Right ventricle myocardium superior (tissue), 1 donor: ENCODE results near the gene MROH9. TPM values are rescaled to one million over a fixed set of nuclear protein-coding genes. Genes with fewer than 3 reads are reported as not detected.

Experiments
- ATAC-seq: fragments of 200-7000 bp; cut with Tn5 transposase; one replicate; pipeline ENCODE4 v1.9.1; 2020; ENCODE audit warnings: mild to moderate bottlenecking; ENCODE audit not compliant: poor library complexity
- DNase-seq: peaks from one replicate; pipeline ENCODE4 v3.0.0-alpha.2; 2020
- intact Hi-C: fragments of 100-400 bp; cut with DNase I; formaldehyde crosslinking; loops from one replicate; pipeline ENCODE4 v1.11.2; 2022
- microRNA-seq: library from miRNA; unstranded; fragments of <30 nt; microRNA quantifications from one replicate; pipeline ENCODE4 v1.2.0, GENCODE V29; 2020
- total RNA-seq: library from RNA; stranded (reverse); fragmentation: NEBNext Ultra II Directional; extraction: Animal tissue kit (Norgen Biotek cat#: 25700); gene quantifications from one replicate; pipeline ENCODE4 v1.2.1, GENCODE V29; 2021
- donor health status: DM: no; HTN: yes; CAD: no; lungs with severe emphysema.

The MROH9 gene
- total RNA-seq, 1 donor from 2014 or later: not detected

DNA sequence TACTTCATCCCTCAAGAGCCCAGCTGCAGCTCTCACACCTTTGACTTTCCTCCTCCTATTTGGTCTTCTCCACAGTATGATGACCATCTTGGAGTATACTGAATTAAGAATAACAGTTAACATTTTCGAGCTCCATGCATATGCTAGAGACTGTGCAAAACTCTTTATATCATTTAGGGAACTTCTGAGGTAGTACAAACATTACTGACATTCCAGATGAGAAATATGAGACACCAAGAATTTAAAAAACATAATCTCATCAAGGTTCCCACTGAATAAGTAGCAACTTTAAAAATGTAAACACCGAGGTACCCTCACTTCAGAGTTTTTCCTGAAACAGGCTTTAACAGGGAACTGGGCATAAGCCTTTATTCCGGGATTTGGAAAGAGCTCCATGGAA is 178.0 kb downstream of the MROH9 start:
- DNase-seq (no peak), ATAC-seq (no peak)
- intact Hi-C loops: no loop called here

Small RNAs within 50 kb of the gene (microRNA-seq; reads per million reads assigned to microRNA genes)
- gene MIR1295A (not detected), gene MIR1295B (not detected)

Other genes with a start within 250 kb of the MROH9 start
- gene FMO3, start 155.4 kb downstream of the MROH9 start, total RNA-seq: 1.2 TPM
- gene FMO2, start 249.8 kb downstream of the MROH9 start, total RNA-seq: 59.2 TPM